K562 (cell line): ENCODE data around the gene ZDHHC5. TPM values are rescaled to one million over a fixed set of nuclear protein-coding genes. Genes with fewer than 3 reads are reported as not detected.

Source experiments
- ARHGAP35 ChIP-seq: fragments of 450-650 bp; IDR thresholded peaks from 2 replicates; pipeline ENCODE4 v1.6.1; 2018; ENCODE audit not compliant: partially characterized antibody
- CBX1 ChIP-seq: sonication (generic); IDR thresholded peaks from 2 replicates; pipeline ENCODE4 v1.6.1; 2016; ENCODE audit warnings: antibody characterized with exemption, low read depth, mild to moderate bottlenecking
- FOXA3 ChIP-seq, 2 experiments: fragments of 450-650 bp in 1 of 2; sonication (generic) in 1 of 2; formaldehyde crosslinking; IDR thresholded peaks in 1 of 2; conservative IDR thresholded peaks in 1 of 2; 2 replicates each; pipeline versions ENCODE4 v1.4.0 to v1.8.0; 2020 to 2022; ENCODE audit warnings: mild to moderate bottlenecking in 2 of 2, missing genetic modification reagents in 1 of 2
- HCFC1 ChIP-seq: IDR thresholded peaks from 2 replicates; pipeline ENCODE4 v1.6.1; 2012; ENCODE audit warnings: low read depth, low read length, improper control_type of control experiment
- KLF10 ChIP-seq: fragments of 250-450 bp; sonication (Bioruptor Pico); IDR thresholded peaks from 2 replicates; pipeline ENCODE4 v1.6.1; 2021; ENCODE audit warnings: matching md5 sums
- MAX ChIP-seq: sonication (generic); formaldehyde crosslinking; IDR thresholded peaks from 2 replicates; pipeline ENCODE4 v1.9.0; 2022; ENCODE audit warnings: mild to moderate bottlenecking, missing genetic modification reagents
- MLX ChIP-seq, 2 experiments: fragments of 450-650 bp in 1 of 2; sonication (generic) in 1 of 2; formaldehyde crosslinking; conservative IDR thresholded peaks; 2 replicates each; pipeline versions ENCODE4 v1.4.0 to v1.8.1; 2020 to 2022; ENCODE audit warnings: mild to moderate bottlenecking in 1 of 2, missing genetic modification reagents in 1 of 2
- MYNN ChIP-seq, 2 experiments: sonication (generic); formaldehyde crosslinking in 1 of 2; IDR thresholded peaks; 2 replicates each; pipeline versions ENCODE4 v1.5.0 to v1.6.1; 2016 to 2020; ENCODE audit warnings: antibody characterized with exemption in 1 of 2, missing genetic modification reagents in 1 of 2
- NELFE ChIP-seq: IDR thresholded peaks from 2 replicates; pipeline ENCODE4 v1.6.1; 2011; ENCODE audit warnings: mild to moderate bottlenecking; ENCODE audit not compliant: insufficient read depth, insufficient read length
- NFIX ChIP-seq: fragments of 250-450 bp; sonication (Bioruptor Pico); IDR thresholded peaks from 2 replicates; pipeline ENCODE4 v1.4.0; 2020; ENCODE audit warnings: low read depth, mild to moderate bottlenecking, moderate library complexity
- PRPF4 ChIP-seq: fragments of 200-400 bp; formaldehyde crosslinking; IDR thresholded peaks from one replicate; pipeline ENCODE4 v1.6.1; 2017; ENCODE audit warnings: low read length, low read depth, mild to moderate bottlenecking; ENCODE audit not compliant: insufficient read depth, poor library complexity, severe bottlenecking
- PURB ChIP-seq: sonication (generic); formaldehyde crosslinking; IDR thresholded peaks from 2 replicates; pipeline ENCODE4 v1.9.0; 2021; ENCODE audit warnings: low read depth, mild to moderate bottlenecking, missing genetic modification reagents
- RBBP5 ChIP-seq: fragments of 200-600 bp; sonication (generic); IDR thresholded peaks from 2 replicates; pipeline ENCODE4 v1.6.1; 2012; ENCODE audit warnings: borderline replicate concordance, mild to moderate bottlenecking, low read length, control low read depth, inconsistent platforms; ENCODE audit not compliant: insufficient read depth, poor library complexity, severe bottlenecking
- SIN3A ChIP-seq, 2 experiments: fragments of 150-350 bp in 1 of 2; IDR thresholded peaks; 2 replicates each; pipeline ENCODE4 v1.6.1; 2011 to 2016; ENCODE audit warnings: borderline replicate concordance in 2 of 2, low read depth in 2 of 2, low read length in 2 of 2, mild to moderate bottlenecking in 2 of 2, moderate library complexity in 2 of 2; ENCODE audit not compliant: control insufficient read depth in 1 of 2
- STAT5B ChIP-seq: fragments of 250-450 bp; sonication (Bioruptor Pico); IDR thresholded peaks from 2 replicates; pipeline ENCODE4 v1.8.0; 2021; ENCODE audit warnings: mild to moderate bottlenecking, inconsistent platforms
- ZBTB5 ChIP-seq: fragments of 450-650 bp; IDR thresholded peaks from 2 replicates; pipeline ENCODE4 v1.6.1; 2017; ENCODE audit warnings: antibody characterized with exemption
- ZFP36 ChIP-seq: fragments of 150-350 bp; IDR thresholded peaks from 2 replicates; pipeline ENCODE4 v1.6.1; 2018; ENCODE audit warnings: low read length, low read depth; ENCODE audit not compliant: partially characterized antibody
- ZKSCAN3 ChIP-seq: fragments of 250-450 bp; sonication (Bioruptor Pico); IDR thresholded peaks from 2 replicates; pipeline ENCODE4 v1.4.0; 2020
- ZNF134 ChIP-seq: fragments of 250-450 bp; sonication (Bioruptor Pico); conservative IDR thresholded peaks from 2 replicates; pipeline ENCODE4 v1.4.0; 2020
- ZNF232 ChIP-seq: sonication (generic); formaldehyde crosslinking; IDR thresholded peaks from 2 replicates; pipeline ENCODE4 v1.8.0; 2022; ENCODE audit warnings: mild to moderate bottlenecking, missing genetic modification reagents
- ZNF398 ChIP-seq: fragments of 250-450 bp; sonication (Bioruptor Pico); IDR thresholded peaks from 2 replicates; pipeline ENCODE4 v1.8.0; 2021; ENCODE audit warnings: moderate library complexity, mild to moderate bottlenecking, inconsistent platforms
- ZNF668 ChIP-seq: fragments of 250-450 bp; sonication (Bioruptor Pico); IDR thresholded peaks from 2 replicates; pipeline ENCODE4 v1.8.0; 2022; ENCODE audit warnings: mild to moderate bottlenecking, inconsistent platforms
- polyA plus RNA-seq, 8 experiments: library from polyadenylated mRNA; depleted of rRNA in 4 of 8; stranded (reverse) in 5 of 8; unstranded in 3 of 8; fragments of >200 nt; fragmentation: Nextera tagmentation in 2 of 8; fragmentation: Illumina TruSeq in 1 of 8; extraction: Ambion mirVana in 2 of 8; extraction: Trizol in 1 of 8; gene quantifications; 2 replicates each; pipeline versions ENCODE4 v1.2.1 to v1.2.3, GENCODE V29; 2011 to 2014; ENCODE audit warnings: inconsistent platforms in 1 of 8, missing spikeins in 1 of 8
- total RNA-seq, 7 experiments: library from RNA; depleted of rRNA in 6 of 7; stranded (reverse); fragments of >200 nt in 6 of 7; fragmentation: Illumina TruSeq in 2 of 7; extraction: Trizol in 2 of 7; gene quantifications; 2 replicates each; pipeline versions ENCODE4 v1.2.1 to v1.2.3, GENCODE V29; 2011 to 2021; ENCODE audit warnings: low replicate concordance in 1 of 7

The ZDHHC5 gene
- total and polyA plus RNA-seq, 9 of the 15 experiments (the other 6 are each of a cell fraction or from before 2014, with no cell fraction given) = 3.8 to 64.2 (median 35.9) TPM

GRCh38 chr11:57741132-57742086 lies 73.5 kb downstream of the ZDHHC5 start, which contains the start of gene SELENOH (continued):
- TF ChIP-seq ZNF398 (CRISPR knock-in tag) (no peak), ZNF232 (CRISPR knock-in tag) (no peak; the same call in 1 of the 2 replicates), MAX (CRISPR knock-in tag) (peak; percentile 99), STAT5B (CRISPR knock-in tag) (no peak), MYNN (IDR thresholded peaks at IDR 0.05) (peak; percentile 95), MYNN (CRISPR knock-in tag; IDR thresholded peaks at IDR 0.05) (no peak), PRPF4 (peak; percentile 77), KLF10 (CRISPR knock-in tag) (peak; percentile 24; the same call in 1 of the 2 replicates), FOXA3 (CRISPR knock-in tag; conservative IDR thresholded peaks at IDR 0.05 in 1 of 2, IDR thresholded peaks at IDR 0.05 in 1 of 2) (peak in 1 of 2 experiments; percentile 72; a peak in 1 of 4 replicates), ZKSCAN3 (CRISPR knock-in tag) (no peak), ZNF668 (CRISPR knock-in tag) (no peak), ZFP36 (no peak), PURB (CRISPR knock-in tag) (no peak), MLX (CRISPR knock-in tag; conservative IDR thresholded peaks at IDR 0.05) (no peak), ZBTB5 (no peak), RBBP5 (peak; percentile 73), ZNF134 (0 out of 2 replicates have a peak, but pooled peaks have one; percentile 15), HCFC1 (peak; percentile 89), ARHGAP35 (no peak), NELFE (no peak), CBX1 (no peak; the same call in none of the 2 replicates), NFIX (no peak), SIN3A (IDR thresholded peaks at IDR 0.05; ENCODE audit: borderline replicate concordance in 2 of 2, control insufficient read depth in 1 of 2, low read depth in 2 of 2, low read length in 2 of 2) (peak; percentile 89 to 90; a peak in 3 of 4 replicates)
